B cell (primary cell): Measurements from ENCODE around the gene CRIM1. TPM values are rescaled to one million over a fixed set of nuclear protein-coding genes. Genes with fewer than 3 reads are reported as not detected.

Source experiments
- ATAC-seq: fragments of 200-7000 bp; cut with Tn5 transposase; one replicate; pipeline ENCODE4 v1.10.0; 2021; ENCODE audit warnings: low read depth, mild to moderate bottlenecking, moderate number of reproducible peaks, moderate library complexity
- CTCF ChIA-PET: fragments of 350-600 bp; sonication (Branson Sonifier 250); formaldehyde crosslinking; loops from one replicate; lab custom pipeline; 2021; ENCODE audit warnings: antibody characterized with exemption, inconsistent platforms; lab: Charles Lee
- POLR2A ChIA-PET: fragments of 350-600 bp; sonication (Branson Sonifier 250); formaldehyde crosslinking; loops from one replicate; lab custom pipeline; 2021; ENCODE audit warnings: antibody characterized with exemption; lab: Charles Lee
- DNase-seq: peaks from one replicate; pipeline ENCODE4 v3.0.0; 2013
- H2AFZ ChIP-seq: 2 replicates; pipeline ENCODE4 v1.6.1; 2012; ENCODE audit warnings: mild to moderate bottlenecking, low read depth, low read length; ENCODE audit not compliant: insufficient read depth, poor library complexity, severe bottlenecking
- H3K27ac ChIP-seq, 2 donors: 1 replicate in 1 of 2; 2 replicates in 1 of 2; pipeline ENCODE4 v1.5.1; 2012 to 2013; ENCODE audit warnings: low read length in 2 of 2, mild to moderate bottlenecking in 2 of 2, moderate library complexity in 1 of 2
- H3K27me3 ChIP-seq, 4 experiments: fragments of 200-600 bp in 1 of 4; sonication (generic) in 1 of 4; replicated peaks in 1 of 4; 1 replicate in 2 of 4; 2 replicates in 2 of 4; pipeline versions ENCODE4 v1.6.1 to v1.7.0; 2013 to 2016; ENCODE audit warnings: low read length in 3 of 4, mild to moderate bottlenecking in 2 of 4, mixed read lengths in 1 of 4, moderate library complexity in 1 of 4; ENCODE audit not compliant: insufficient read depth in 4 of 4, control insufficient read depth in 3 of 4; ENCODE audit errors: control extremely low read depth in 1 of 4
- H3K36me3 ChIP-seq, 2 experiments: replicated peaks in 1 of 2; 1 replicate in 1 of 2; 2 replicates in 1 of 2; pipeline versions ENCODE4 v1.6.1 to v1.7.1; 2013; ENCODE audit warnings: low read length in 1 of 2; ENCODE audit not compliant: insufficient read depth in 2 of 2, control insufficient read depth in 1 of 2; ENCODE audit errors: control extremely low read depth in 1 of 2, extremely low read depth in 1 of 2
- H3K4me1 ChIP-seq, 2 donors: fragments of 200-600 bp in 1 of 2; sonication (generic) in 1 of 2; 1 replicate in 1 of 2; 2 replicates in 1 of 2; pipeline versions ENCODE4 v1.5.1 to v1.6.1; 2013 to 2017; ENCODE audit warnings: low read length in 2 of 2; ENCODE audit not compliant: control insufficient read depth in 2 of 2, insufficient read depth in 2 of 2
- H3K4me2 ChIP-seq: replicated peaks from 2 replicates; pipeline ENCODE3; 2012; ENCODE audit warnings: mild to moderate bottlenecking, low read depth, low read length; ENCODE audit not compliant: poor library complexity, severe bottlenecking
- H3K4me3 ChIP-seq, 5 experiments: fragments of 200-600 bp in 1 of 5; sonication (generic) in 1 of 5; 1 replicate in 3 of 5; 2 replicates in 2 of 5; pipeline versions ENCODE4 v1.5.1 to v1.7.0; 2011 to 2016; ENCODE audit warnings: low read length in 4 of 5, mild to moderate bottlenecking in 4 of 5, low read depth in 2 of 5, control low read depth in 1 of 5, moderate library complexity in 1 of 5; ENCODE audit not compliant: insufficient read depth in 1 of 5; ENCODE audit errors: control extremely low read depth in 1 of 5, extremely low read depth in 1 of 5
- H3K79me2 ChIP-seq: fragments of 200-600 bp; sonication (generic); one replicate; pipeline ENCODE4 v1.6.0; 2016; ENCODE audit warnings: low read length; ENCODE audit not compliant: control insufficient read depth, insufficient read depth
- H3K9ac ChIP-seq: fragments of 200-600 bp; sonication (generic); 2 replicates; pipeline ENCODE4 v1.6.1; 2017; ENCODE audit warnings: mild to moderate bottlenecking, low read length, moderate library complexity
- H3K9me3 ChIP-seq, 3 donors: one replicate each; pipeline versions ENCODE4 v1.6.1 to v1.7.1; 2013; ENCODE audit warnings: low read length in 2 of 3; ENCODE audit not compliant: control insufficient read depth in 2 of 3, insufficient read depth in 1 of 3; ENCODE audit errors: control extremely low read depth in 1 of 3
- H4K20me1 ChIP-seq: 2 replicates; pipeline ENCODE4 v1.6.0; 2012; ENCODE audit warnings: mild to moderate bottlenecking, low read length; ENCODE audit not compliant: insufficient read depth, control insufficient read depth, poor library complexity, severe bottlenecking
- H3K27ac Mint-ChIP-seq: one replicate; pipeline ENCODE4 v1.8.0; 2021; ENCODE audit warnings: mixed read lengths
- H3K27me3 Mint-ChIP-seq: one replicate; pipeline ENCODE4 v1.8.0; 2021; ENCODE audit warnings: mixed read lengths
- H3K4me1 Mint-ChIP-seq: one replicate; pipeline ENCODE4 v1.8.0; 2021; ENCODE audit warnings: mixed read lengths
- H3K4me3 Mint-ChIP-seq: one replicate; pipeline ENCODE4 v1.8.0; 2021; ENCODE audit warnings: mixed read lengths
- H3K9me3 Mint-ChIP-seq: one replicate; pipeline ENCODE4 v1.8.0; 2022; ENCODE audit warnings: mixed read lengths; ENCODE audit not compliant: insufficient read depth
- CTCF ChIP-seq: fragments of 200-600 bp; IDR thresholded peaks from one replicate; pipeline ENCODE4 v1.8.0; 2022; ENCODE audit warnings: antibody characterized with exemption, mild to moderate bottlenecking
- EZH2 ChIP-seq: IDR thresholded peaks from 2 replicates; pipeline ENCODE4 v1.6.1; 2012; ENCODE audit warnings: borderline replicate concordance, low read depth, mild to moderate bottlenecking, moderate library complexity, low read length; ENCODE audit not compliant: insufficient read depth, poor library complexity, severe bottlenecking
- WGBS: methylation state at CpG from one replicate; pipeline ENCODE4 v1.1.5; 2013; ENCODE audit warnings: missing lambda C conversion rate; ENCODE audit not compliant: insufficient coverage; 5-methylcytosine and 5-hydroxymethylcytosine counted together
- intact Hi-C: fragments of 100-400 bp; cut with micrococcal nuclease; formaldehyde crosslinking; loops from one replicate; pipeline ENCODE4 v1.10.0; 2022
- polyA plus RNA-seq: library from polyadenylated mRNA; depleted of rRNA; stranded (reverse); fragments of >200 nt; gene quantifications from 2 replicates; pipeline ENCODE4 v1.2.3, GENCODE V29; 2012
- total RNA-seq, 2 donors: library from RNA; stranded (reverse); fragments of 120-200 nt in 1 of 2; gene quantifications; 1 replicate in 1 of 2; 2 replicates in 1 of 2; pipeline versions ENCODE4 v1.2.3 to v1.2.4, GENCODE V29; 2013 to 2022

The CRIM1 gene
- total and polyA plus RNA-seq, 2 donors (not counting 1 experiment from before 2014, with no cell fraction given): 1.3 to 5.0 TPM

- WGBS: 80% methylated on average over 7 of the region's 9 CpGs
- POLR2A ChIA-PET: no interaction called here
- Mint-ChIP-seq H3K9me3 (no peaks in the 10 kb centered on the region), H3K4me1 (peaks cover 13% of the 10 kb centered on the region), H3K27ac (no peak overlapping the region), H3K4me3 (no peak overlapping the region), H3K27me3 (no peaks in the 10 kb centered on the region)
- peak overlapping the region; percentile 16 for H3K4me2 ChIP-seq
- H3K27me3 ChIP-seq: no peaks in the 10 kb centered on the region
- intact Hi-C loops: no loop called here
- CTCF ChIA-PET: no interaction called here
- no peaks in the 10 kb centered on the region for H3K9me3 ChIP-seq
- no peaks in the 10 kb centered on the region for H4K20me1 ChIP-seq
- no peak overlapping the region for H3K27ac ChIP-seq
- H3K4me1 ChIP-seq: peaks cover 12 to 13% of the 10 kb centered on the region in 2 donors
- no peak overlapping the region for H3K9ac ChIP-seq
- DNase-seq (peak; percentile 32), ATAC-seq (peak; percentile 17)
- no peaks in the 10 kb centered on the region for H3K79me2 ChIP-seq
- TF ChIP-seq CTCF: no peak
- H3K36me3 ChIP-seq: peaks cover 0 to 4% of the 10 kb centered on the region in 2 experiments
- H2AFZ ChIP-seq: no peak overlapping the region
- H3K4me3 ChIP-seq: no peak overlapping the region
These were observed 174.8 kb downstream of the CRIM1 start for GRCh38 chr2:36530178-36530982.

GRCh38 chr2:36530983-36531354 is 175.4 kb downstream of the CRIM1 start:
- ATAC-seq: no peak
- Histone ChIP-seq H3K9ac (no peak overlapping the region), H3K4me3 (no peak overlapping the region), H3K27me3 (no peaks in the 10 kb centered on the region), H3K9me3 (no peaks in the 10 kb centered on the region), H3K36me3 (peaks cover 0 to 4% of the 10 kb centered on the region in 2 experiments), H3K79me2 (no peaks in the 10 kb centered on the region), H2AFZ (no peak overlapping the region), H4K20me1 (no peaks in the 10 kb centered on the region), H3K4me2 (peak overlapping the region; percentile 16), H3K4me1 (peaks cover 12 to 13% of the 10 kb centered on the region in 2 donors), H3K27ac (no peak overlapping the region)
- TF ChIP-seq CTCF: no peak
- TF ChIP-seq EZH2: no peak
- Mint-ChIP-seq H3K9me3 (no peaks in the 10 kb centered on the region), H3K27me3 (no peaks in the 10 kb centered on the region), H3K4me1 (peaks cover 13% of the 10 kb centered on the region), H3K27ac (no peak overlapping the region), H3K4me3 (no peak overlapping the region)
- intact Hi-C loops: no loop called here
- ChIA-PET CTCF (no interaction called here), POLR2A (no interaction called here)
- DNase-seq: no peak
- WGBS: no CpG with 5 or more reads among the region's 3 CpGs
